Measurements from ENCODE around the gene MET. TPM values are rescaled to one million over a fixed set of nuclear protein-coding genes. Genes with fewer than 3 reads are reported as not detected.

Gene MET
- total and polyA plus RNA-seq, 10 of the 15 experiments (the other 5 are each of a cell fraction or from before 2014, with no cell fraction given) = 0.01 to 0.21 TPM; not detected in 8

DNA sequence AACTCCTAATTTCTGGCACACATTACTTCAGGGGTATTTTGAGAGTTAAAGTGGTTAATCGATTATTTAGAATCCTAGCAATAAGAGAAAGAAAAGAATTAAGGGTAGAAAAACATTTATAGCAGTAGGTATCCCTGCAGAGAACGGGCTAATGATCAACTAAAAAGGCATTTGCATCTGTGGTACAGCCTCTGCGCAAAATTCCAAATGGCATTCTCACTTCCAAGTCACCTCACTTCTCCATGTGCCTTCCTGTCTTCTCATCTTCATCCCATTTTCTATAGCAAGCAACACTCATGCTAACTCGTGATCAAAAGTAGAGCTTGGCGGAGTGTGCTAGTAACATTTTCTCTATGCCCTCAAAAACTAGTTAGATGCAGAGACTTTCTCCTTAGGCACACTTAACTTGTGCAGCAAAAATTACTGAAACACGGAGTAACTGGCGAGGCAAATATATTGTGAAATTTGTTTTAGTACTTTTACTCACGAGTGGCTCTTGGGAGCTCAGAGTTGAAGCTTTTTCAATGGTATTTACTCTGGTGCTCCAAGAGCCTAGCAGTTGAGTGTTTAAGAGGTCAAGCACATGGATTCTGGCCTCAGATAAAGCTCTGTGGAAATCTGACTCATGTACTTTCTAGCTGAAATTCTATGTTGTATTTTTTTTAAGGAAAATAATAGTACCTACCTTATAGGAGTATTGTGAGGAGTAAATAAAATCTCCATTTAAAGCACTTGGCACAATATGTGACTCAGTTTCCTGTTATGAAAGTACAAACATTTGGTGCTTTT, 65.1 kb downstream of the MET start (continued):
- TF ChIP-seq, protein P1, sequence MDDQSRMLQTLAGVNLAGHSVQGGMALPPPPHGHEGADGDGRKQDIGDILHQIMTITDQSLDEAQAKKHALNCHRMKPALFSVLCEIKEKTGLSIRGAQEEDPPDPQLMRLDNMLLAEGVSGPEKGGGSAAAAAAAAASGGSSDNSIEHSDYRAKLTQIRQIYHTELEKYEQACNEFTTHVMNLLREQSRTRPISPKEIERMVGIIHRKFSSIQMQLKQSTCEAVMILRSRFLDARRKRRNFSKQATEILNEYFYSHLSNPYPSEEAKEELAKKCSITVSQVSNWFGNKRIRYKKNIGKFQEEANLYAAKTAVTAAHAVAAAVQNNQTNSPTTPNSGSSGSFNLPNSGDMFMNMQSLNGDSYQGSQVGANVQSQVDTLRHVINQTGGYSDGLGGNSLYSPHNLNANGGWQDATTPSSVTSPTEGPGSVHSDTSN (IDR thresholded peaks at IDR 0.05; ENCODE audit: insufficient replicate concordance, low read depth, low read length) = no peak
- TF ChIP-seq MTA2 (IDR thresholded peaks at IDR 0.05; ENCODE audit: low read depth) (no peak), CBX3 (IDR thresholded peaks at IDR 0.05; ENCODE audit: borderline replicate concordance, low read depth) (no peak), TARDBP (IDR thresholded peaks at IDR 0.05; ENCODE audit: borderline replicate concordance) (no peak), ZBED1 (IDR thresholded peaks at IDR 0.05; ENCODE audit: borderline replicate concordance) (no peak), ZNF274 (IDR thresholded peaks at IDR 0.05; ENCODE audit: insufficient read depth, insufficient read length) (no peak)

DNA sequence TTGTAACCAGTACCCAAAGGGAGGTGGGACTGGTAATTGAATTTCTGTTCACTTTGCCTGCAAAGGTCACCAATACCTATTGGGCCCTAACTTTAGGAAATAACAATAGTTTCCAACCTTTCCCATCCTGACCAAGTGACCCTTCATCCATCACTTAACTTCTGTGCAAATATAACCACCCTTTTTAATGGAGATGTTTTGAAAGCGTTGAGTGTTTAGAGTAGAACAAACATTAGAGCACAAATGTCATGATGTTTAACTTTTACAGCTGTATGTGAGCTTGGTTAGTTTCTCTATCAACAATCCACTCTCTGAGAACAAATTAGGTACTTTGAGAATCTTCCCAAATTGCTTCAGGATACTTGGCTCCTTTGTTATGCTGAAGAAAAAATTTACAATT, 66.4 kb downstream of the MET start:
- POLR2A ChIA-PET = no interaction called here
- no peak overlapping the region for H3K27ac ChIP-seq (ENCODE audit: control insufficient read depth, insufficient read depth)
- H2AFZ ChIP-seq (ENCODE audit: control insufficient read depth, low read depth, low read length) = no peak overlapping the region
- no peak overlapping the region for H3K4me3 ChIP-seq
- no peaks in the 10 kb centered on the region for H3K79me2 ChIP-seq (ENCODE audit: control insufficient read depth, insufficient read depth, low read length)
- RAD21 ChIA-PET (ENCODE audit: unreplicated experiment) = no interaction called here
- in situ Hi-C loops (cut with MboI) (no loop called here), intact Hi-C loops (cut with micrococcal nuclease; ENCODE audit: unreplicated experiment) (no loop called here)
- H3K4me1 ChIP-seq (ENCODE audit: control insufficient read depth, insufficient read depth, low read length) = no peaks in the 10 kb centered on the region
- no peak overlapping the region for H3K4me2 ChIP-seq (ENCODE audit: control insufficient read depth, insufficient read depth)
- SMC1A ChIA-PET (ENCODE audit: uncharacterized antibody, unreplicated experiment) = interaction anchor here (1.1 kb wide), 1 partner anchor 16 kb away, joined by 3 read pairs; no protein-coding TSS in a partner anchor
- no peak for ATAC-seq
- 37% methylated on average over 1 of the region's 1 CpG for WGBS (ENCODE audit: insufficient coverage, insufficient replicate concordance, low lambda C conversion rate, missing lambda C conversion rate)
- no peak for FAIRE-seq
- no peaks in the 10 kb centered on the region for H3K36me3 ChIP-seq (ENCODE audit: control insufficient read depth in 2 of 2, insufficient read depth in 2 of 2, low read length in 1 of 2)
- H3K9me3 ChIP-seq (replicated peaks; ENCODE audit: control insufficient read depth, insufficient read depth, low read length) = no peaks in the 10 kb centered on the region
- no peak overlapping the region for H3K9ac ChIP-seq (ENCODE audit: control insufficient read depth, insufficient read depth, low read length)
- CTCF ChIA-PET = no interaction called here
- no peak for DNase-seq (ENCODE audit: low read depth, low spot score)
- H4K20me1 ChIP-seq (ENCODE audit: control insufficient read depth, insufficient read depth) = no peaks in the 10 kb centered on the region
- no TSS peak for BruUV-seq (replicated peaks)
- peaks cover 0 to 5% of the 10 kb centered on the region in 2 experiments; a peak in 2 of 4 replicates for H3K27me3 ChIP-seq (replicated peaks in 1 of 2; ENCODE audit: control insufficient read depth in 2 of 2, insufficient read depth in 2 of 2, low read length in 1 of 2)
- TF ChIP-seq, protein P2, sequence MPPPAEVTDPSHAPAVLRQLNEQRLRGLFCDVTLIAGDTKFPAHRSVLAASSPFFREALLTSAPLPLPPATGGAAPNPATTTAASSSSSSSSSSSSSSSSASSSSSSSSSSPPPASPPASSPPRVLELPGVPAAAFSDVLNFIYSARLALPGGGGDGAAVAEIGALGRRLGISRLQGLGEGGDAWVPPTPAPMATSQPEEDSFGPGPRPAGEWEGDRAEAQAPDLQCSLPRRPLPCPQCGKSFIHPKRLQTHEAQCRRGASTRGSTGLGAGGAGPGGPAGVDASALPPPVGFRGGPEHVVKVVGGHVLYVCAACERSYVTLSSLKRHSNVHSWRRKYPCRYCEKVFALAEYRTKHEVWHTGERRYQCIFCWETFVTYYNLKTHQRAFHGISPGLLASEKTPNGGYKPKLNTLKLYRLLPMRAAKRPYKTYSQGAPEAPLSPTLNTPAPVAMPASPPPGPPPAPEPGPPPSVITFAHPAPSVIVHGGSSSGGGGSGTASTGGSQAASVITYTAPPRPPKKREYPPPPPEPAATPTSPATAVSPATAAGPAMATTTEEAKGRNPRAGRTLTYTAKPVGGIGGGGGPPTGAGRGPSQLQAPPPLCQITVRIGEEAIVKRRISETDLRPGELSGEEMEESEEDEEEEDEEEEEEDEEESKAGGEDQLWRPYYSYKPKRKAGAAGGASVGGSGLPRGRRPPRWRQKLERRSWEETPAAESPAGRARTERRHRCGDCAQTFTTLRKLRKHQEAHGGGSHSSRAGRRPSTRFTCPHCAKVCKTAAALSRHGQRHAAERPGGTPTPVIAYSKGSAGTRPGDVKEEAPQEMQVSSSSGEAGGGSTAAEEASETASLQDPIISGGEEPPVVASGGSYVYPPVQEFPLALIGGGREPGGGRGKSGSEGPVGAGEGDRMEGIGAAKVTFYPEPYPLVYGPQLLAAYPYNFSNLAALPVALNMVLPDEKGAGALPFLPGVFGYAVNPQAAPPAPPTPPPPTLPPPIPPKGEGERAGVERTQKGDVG (CRISPR knock-in tag; IDR thresholded peaks at IDR 0.05) = no peak
- TF ChIP-seq STAT1 (conservative IDR thresholded peaks at IDR 0.05) = no peak
- TF ChIP-seq BRCA1 (IDR thresholded peaks at IDR 0.05; ENCODE audit: low read depth, low read length) = no peak
- TF ChIP-seq ZZZ3 (IDR thresholded peaks at IDR 0.05; ENCODE audit: control insufficient read depth, insufficient read length, low read depth) = no peak
- no peak for TF ChIP-seq POLR2AphosphoS2 (IDR thresholded peaks at IDR 0.05; ENCODE audit: low read depth, low read length)
- TF ChIP-seq, protein P3, sequence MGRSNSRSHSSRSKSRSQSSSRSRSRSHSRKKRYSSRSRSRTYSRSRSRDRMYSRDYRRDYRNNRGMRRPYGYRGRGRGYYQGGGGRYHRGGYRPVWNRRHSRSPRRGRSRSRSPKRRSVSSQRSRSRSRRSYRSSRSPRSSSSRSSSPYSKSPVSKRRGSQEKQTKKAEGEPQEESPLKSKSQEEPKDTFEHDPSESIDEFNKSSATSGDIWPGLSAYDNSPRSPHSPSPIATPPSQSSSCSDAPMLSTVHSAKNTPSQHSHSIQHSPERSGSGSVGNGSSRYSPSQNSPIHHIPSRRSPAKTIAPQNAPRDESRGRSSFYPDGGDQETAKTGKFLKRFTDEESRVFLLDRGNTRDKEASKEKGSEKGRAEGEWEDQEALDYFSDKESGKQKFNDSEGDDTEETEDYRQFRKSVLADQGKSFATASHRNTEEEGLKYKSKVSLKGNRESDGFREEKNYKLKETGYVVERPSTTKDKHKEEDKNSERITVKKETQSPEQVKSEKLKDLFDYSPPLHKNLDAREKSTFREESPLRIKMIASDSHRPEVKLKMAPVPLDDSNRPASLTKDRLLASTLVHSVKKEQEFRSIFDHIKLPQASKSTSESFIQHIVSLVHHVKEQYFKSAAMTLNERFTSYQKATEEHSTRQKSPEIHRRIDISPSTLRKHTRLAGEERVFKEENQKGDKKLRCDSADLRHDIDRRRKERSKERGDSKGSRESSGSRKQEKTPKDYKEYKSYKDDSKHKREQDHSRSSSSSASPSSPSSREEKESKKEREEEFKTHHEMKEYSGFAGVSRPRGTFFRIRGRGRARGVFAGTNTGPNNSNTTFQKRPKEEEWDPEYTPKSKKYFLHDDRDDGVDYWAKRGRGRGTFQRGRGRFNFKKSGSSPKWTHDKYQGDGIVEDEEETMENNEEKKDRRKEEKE (IDR thresholded peaks at IDR 0.05) = no peak
- TF ChIP-seq BACH1 (IDR thresholded peaks at IDR 0.05; ENCODE audit: borderline replicate concordance) = no peak
- TF ChIP-seq, protein P4, sequence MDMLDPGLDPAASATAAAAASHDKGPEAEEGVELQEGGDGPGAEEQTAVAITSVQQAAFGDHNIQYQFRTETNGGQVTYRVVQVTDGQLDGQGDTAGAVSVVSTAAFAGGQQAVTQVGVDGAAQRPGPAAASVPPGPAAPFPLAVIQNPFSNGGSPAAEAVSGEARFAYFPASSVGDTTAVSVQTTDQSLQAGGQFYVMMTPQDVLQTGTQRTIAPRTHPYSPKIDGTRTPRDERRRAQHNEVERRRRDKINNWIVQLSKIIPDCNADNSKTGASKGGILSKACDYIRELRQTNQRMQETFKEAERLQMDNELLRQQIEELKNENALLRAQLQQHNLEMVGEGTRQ (IDR thresholded peaks at IDR 0.05; ENCODE audit: borderline replicate concordance, low read depth, low read length) = no peak
- TF ChIP-seq BMI1 (IDR thresholded peaks at IDR 0.05; ENCODE audit: borderline replicate concordance) = no peak
